GM19025 (cell line): Measurements from ENCODE around the gene ADCY10.
"Not testable (repeated sequence)": the region's sequence is repeated elsewhere in the genome, so short reads cannot be mapped to it uniquely, and the experiment has no call there.

Source experiments
- ATAC-seq: cut with Tn5 transposase; IDR thresholded peaks from one replicate; pipeline ENCODE4 v1.9.1; 2021; ENCODE audit warnings: mild to moderate bottlenecking, low read depth, moderate library complexity; ENCODE audit not compliant: unreplicated experiment

Gene ADCY10

DNA sequence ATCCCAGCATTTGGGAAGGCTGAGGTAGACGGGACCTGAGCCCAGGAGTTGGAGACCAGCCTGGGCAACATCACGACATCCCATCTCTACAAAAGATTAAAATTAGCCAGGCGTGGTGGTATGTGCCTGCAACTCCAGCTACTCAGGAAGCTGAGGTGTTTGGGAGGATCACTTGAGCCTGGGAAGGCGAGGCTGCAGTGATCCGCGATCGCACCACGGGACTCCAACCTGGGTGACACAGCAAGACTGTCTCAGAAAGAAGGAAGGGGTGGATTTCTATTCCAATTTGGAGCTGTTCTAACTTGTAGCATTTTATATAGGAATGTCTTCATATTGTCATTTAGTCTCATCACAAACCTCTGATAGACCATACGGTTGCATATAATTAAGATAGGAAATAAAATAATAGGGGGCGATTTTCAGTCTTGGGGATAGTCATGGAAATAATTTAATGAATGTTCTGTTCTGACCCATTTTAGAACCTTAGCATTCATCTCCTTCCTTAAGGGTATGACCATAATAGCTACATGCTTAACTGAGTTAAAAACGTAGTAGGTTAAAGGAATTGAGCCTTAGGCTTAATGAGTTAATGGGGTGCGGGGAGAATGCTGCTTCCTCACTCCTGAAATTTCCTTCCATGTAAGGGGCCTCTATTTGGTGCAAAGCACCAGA, 93.1 kb downstream of the ADCY10 start:
- ATAC-seq: no peak

DNA sequence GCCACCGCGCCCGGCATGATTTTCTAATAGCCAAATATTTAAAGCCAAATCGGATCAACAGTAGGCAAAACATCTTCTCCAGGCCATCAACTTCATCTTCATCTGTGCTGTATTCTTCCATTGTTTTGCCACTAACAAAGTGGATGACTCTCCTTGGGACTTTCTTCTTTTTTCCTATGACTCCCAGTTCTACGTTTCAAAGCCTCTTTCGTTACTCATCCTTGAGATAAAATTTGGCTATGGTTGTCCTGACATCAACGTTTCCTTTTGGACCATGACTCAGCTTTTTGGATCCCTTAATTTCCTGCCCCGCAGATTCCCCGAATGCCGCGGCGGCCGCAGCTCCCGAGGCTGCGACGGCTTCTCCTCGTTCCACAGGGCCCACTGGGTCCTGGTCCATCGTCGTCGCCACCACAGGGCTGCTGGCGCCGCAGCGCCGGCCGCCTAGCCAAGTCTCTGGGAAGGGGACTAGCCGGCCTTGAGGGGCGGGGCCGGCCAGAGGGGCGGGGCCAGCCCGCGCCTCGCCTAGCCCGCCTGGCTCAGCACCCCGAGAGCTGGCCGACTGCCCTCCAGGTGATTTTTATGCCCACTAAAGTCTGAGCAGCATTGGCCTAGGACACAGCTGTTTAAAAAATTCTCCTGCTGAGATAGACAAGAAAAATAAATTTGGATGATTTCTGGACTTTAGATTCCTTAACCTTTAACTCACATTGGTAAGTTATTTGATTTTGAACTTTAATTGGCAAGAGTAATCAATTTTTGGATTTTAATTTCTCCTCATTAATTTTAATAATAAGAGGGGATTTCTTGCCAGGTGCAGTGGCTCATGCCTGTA, 93.9 kb downstream of the ADCY10 start:
- ATAC-seq: peak; percentile 60

DNA sequence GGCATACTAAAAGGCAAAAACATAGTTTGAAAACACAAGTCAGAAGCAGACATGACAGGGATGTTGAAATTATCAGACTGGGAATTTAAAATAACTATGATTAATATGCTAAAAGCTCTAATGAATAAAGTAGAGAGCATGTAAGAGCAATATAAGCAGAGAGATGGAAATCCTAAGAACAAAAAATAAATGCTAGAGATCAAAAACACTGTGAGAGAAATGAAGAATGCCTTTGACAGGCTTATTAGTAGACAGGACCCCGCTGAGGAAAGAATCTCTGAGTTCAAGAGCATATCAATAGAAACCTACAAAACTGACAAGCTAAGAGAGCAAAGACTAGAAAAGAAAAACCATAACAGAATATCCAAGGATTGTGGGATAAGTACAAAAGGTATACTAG, 98.3 kb downstream of the ADCY10 start:
- ATAC-seq: no peak

DNA sequence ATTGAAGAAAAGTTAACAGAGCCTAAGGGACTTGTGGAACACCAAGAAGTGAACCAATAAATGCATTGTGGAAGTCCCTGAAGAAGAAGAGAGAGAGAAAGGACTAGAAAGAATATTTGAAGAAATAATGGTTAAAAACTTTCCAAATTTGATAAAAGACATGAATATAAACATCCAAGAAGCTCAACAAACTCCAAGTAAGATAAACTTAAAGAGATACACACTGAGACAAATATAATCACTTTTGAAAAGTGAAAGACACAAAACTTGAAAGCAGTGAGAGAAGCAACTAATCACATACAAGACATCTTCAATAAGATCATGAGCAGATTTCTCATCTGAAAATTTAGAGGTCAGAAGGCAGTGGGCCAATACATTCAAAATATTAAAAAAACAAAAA, 101.0 kb downstream of the ADCY10 start:
- no peak for ATAC-seq

DNA sequence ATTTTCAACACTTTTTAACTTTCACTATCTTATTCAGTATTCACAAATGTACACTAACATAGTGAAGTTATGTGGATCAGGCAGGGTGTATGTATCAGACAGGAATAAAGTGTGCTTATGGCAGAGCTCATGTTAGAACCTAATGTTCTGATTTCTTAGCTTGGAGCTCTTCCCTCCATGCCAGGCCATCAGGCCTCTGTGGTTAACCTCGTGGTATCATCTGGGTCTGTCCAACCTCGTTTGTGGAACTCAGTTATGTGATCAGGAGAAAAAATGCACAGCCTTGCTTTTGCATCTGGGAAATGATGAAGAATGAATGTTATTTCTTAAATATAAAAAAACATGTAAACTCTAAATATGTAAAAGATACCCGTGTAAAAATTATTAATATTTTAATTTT, 105.2 kb downstream of the ADCY10 start:
- no peak for ATAC-seq

DNA sequence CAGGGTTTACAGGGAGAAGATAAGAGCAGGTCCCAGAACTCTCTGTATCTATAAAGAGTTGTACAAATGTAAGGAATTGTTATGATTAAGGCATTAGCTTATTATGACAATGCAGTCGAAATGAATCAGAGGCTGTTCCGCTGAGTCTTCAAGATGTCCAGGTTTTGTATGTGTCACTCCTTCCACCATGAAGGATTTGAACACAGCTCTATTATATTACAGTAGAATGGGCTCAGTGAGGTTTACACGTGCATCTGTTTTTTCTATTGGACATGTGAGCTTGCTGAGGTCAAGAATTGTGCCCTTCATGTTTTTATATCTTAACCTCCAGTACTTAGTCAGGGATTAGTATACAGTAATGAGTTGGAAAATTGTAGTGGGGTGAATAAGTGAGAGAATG, 105.8 kb downstream of the ADCY10 start:
- ATAC-seq: no peak

DNA sequence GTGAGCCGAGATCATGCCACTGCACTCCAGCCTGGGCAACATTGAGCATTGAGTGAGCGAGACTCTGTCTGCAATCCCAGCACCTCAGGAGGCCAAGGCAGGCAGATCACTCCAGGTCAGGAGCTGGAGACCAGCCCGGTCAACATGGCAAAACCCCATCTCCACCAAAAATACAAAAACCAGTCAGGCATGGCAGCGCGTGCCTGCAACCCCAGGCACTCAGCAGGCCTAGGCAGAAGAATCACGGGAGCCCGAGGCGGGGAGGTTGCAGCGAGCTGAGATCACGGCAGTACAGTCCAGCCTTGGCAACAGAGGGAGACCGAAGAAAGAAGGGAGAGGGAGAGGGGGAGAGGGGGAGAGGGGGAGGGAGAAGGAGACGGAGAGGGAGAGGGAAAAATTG, 107.3 kb downstream of the ADCY10 start:
- ATAC-seq: not testable (repeated sequence)

DNA sequence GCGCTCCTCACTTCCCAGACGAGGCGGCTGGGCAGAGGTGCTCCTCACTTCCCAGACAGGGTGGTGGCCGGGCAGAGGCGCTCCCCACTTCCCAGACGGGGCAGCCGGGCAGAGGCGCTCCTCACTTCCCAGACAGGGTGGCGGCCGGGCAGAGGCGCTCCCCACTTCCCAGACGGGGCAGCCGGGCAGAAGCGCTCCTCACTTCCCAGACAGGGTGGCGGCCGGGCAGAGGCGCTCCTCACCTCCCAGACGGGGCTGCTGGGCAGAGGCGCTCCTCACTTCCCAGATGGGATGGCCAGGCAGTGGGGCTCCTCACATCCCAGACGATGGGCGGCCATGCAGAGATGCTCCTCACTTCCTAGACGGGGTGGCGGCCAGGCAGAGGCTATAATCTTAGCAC, 107.7 kb downstream of the ADCY10 start:
- ATAC-seq: not testable (repeated sequence)

DNA sequence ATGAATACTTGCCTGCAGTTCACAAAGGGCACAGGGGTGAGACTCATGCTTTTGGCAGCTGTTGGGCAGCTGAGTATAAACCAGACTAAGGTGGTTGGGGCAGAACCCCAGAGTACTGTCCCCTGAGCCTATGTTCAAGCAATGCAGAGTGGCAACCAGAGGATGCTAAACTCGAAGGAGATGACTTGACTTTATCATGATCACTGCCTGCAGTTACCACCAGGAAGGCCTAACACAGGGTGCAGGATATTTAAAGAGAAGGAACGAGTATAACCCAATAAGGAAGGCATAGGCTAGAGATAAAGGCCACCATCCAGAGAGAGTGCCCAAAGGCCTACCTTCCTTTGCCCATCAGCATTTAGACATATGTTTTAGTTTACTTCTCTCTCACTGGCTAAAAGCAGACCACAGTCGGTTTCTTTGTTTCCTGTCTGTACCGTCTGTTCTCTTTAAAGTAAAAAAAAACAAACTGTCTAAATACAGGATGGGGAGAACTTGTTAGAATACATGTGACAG, 108.8 kb downstream of the ADCY10 start:
- ATAC-seq: no peak

DNA sequence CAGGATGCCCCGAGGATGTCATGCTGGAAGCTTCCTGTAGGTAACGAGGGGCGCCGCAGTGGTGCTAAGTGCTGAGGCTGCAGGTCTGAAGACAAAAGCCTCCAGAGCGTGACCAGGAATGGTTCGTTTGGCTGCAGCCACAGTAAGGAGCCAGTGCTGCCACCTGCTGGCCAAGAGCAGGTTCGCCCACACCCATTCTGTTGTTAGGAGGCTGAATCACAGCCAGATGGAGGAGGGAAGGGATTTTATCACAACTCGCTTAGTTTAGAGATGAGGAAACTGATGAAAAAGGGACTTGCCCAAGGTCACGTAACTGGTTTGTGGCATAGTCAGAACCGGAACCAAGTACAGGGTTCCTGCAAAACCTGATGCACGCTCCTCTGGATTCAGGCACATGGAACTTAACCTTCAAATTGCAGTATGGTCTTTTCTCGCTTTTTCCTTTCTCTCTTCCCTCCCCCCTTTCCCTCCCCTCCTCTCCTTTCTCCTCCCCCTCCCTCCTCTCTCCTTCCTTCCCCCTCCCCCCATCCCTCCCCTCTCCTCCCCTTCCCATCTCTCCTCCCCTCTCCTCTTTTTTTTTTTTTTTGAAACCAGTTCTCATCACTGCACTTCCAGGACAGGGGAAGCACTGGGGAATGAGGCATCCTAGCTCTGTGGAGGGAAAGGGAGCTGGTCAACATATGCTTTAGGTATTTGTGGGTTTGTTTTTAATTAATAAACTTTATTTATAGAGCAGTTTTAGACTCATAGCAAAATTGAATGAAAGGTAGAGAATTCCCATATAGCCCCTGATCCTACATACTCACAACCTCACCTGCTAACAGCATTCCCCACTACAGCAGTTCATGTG, 110.4 kb downstream of the ADCY10 start:
- ATAC-seq: peak; percentile 94

DNA sequence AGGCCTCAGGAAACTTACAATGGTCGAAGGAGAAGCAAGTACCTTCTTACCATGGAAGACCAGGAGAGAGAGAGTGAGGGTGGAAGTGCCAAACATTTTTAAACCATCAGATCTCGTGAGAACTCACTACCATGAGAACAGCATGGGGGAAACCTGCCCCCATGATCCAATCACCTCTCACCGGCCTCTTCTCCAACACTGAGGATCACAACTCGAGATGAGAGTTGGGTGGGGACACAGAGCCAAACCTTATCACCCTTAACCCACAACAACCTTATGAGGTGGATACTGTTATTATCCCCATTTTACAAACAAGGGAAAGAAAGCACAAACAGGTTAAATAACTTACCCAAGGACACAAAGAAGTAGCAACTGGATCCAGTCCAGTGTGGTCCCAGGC, 111.7 kb downstream of the ADCY10 start:
- no peak for ATAC-seq

DNA sequence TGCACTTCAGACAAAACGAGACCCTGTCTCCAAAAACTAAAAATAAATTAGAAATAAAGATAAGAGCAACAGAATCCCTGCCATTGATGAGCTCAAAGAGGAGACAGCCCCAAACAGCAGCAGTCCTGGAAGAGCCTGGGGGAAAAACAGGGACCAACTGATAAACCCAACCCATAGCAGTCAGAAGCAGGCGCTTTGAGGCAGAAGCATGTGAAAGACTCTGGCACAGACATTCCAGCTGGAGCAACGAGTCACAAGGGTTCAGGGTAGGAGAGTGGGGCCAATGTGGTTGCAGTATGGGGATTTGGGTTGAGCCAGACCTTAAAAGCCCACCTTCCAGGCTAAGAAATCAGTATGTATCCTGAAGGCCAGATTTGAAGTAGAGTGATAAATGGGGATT, 113.7 kb downstream of the ADCY10 start:
- ATAC-seq: no peak

DNA sequence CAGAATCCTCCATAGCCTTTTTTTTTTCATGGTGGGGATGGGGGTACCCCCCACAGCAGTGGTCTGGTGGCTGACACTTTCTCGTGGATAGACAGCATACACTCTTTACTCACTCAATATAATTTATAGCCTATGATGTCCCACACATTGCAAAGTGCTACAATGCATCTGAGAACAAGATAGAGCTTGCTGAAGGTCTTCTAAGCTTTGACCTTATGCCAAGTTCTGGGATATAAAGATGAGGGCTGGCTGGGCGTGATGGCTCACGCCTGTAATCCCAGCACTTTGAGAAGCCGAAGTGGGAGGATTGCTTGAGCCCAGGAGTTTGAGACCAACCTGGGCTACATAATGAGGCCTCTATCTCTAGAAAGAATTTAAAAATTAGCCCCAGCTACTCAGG, 114.2 kb downstream of the ADCY10 start:
- ATAC-seq: no peak

DNA sequence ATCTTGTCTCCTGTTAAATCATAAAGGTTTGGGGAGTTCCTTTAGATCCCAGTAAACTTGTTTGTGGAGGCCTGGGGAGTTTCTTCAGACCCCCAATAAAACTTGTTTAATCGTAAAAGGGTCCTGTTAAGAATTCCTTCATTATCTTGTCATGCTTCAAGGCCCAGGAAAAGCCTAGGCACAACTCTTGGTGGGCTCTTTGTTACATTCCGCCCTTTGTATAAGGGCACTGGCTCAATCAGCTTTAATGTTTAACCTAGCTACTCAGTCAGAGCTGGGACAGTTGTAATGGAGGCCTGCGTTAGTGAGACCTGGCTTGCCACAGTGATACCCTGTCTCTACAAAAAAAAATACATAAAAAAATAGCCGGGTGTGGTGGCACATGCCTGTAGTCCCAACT, 115.0 kb downstream of the ADCY10 start:
- ATAC-seq: no peak

DNA sequence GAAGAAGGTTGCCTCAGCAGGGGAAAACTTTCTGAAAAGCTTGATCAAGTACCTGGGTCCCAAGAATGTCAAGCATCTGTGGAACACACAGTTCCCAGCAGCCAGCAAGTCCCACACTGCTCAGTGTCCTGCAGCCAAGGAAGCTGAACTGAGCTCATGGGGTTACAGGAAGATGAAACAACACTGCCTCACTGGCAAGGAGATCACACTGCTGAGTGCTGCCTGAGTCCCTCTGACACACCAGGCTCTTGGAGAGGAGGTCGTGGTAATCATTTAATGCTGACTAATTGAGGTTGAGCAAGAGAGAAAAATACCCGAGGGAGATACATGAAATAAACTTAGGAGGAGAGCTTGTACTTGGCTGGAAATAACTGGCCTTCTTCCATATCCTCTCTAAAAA, 116.9 kb downstream of the ADCY10 start:
- no peak for ATAC-seq

DNA sequence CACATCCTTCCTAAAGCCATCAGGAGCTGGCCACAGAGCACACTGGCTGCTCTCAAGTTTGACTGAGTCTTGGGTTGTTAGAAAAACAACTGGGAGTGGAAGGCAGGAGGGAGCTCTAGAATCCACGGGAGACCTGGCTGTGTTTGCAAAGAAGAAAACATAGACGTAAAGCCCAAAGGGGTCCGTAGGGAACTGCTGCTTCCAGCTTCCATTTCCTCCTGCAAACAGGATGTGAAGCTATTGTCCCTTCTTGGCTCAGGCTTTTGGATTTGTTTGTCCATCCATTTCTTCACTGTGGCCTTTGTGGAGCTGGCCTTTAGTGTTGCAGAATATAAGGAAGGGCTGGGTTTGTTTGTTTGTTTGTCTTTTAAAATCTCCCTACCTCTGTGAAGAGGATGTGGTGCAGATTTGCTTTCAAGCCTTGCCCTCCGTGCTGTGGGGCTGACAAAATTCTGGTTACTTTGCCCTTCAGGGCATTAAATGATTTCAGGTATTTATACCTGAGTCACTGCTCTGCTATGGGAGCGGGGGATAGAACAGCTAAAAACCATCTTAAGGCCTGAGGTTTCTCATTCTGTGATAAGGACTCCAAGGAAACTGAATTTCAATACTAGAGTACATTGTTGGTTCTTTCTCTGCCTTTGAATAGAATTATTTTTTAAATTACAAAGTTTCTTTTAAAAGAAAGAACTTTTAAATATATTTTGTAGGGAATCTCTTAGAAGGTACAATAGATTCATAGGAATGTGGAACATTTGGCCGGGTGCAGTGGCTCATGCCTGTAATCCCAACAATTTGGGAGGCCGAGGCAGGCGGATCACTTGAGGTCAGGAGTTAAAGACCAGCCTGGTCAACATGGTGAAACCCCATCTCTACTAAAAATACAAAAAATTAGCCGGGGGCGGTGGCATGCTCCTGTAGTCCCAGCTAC, 117.9 kb downstream of the ADCY10 start:
- no peak for ATAC-seq

DNA sequence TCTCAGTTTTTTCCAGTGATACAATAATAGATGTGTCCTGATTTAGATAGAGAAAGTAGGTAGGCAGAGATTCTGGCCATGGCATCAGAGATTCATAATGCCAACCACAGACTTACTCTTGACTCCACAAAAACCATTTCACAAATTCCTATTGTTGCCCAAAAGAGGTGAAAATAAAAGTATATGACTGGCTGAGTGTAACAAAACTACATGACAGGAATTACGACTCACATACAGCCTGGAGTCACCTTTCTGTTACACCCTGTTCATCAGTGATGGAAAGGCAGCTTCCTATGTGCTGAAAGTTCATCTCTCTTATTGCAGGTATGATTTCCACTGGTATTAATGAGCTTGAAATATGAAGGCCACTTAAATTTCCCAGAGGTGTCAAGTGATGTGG, 119.9 kb downstream of the ADCY10 start:
- no peak for ATAC-seq

DNA sequence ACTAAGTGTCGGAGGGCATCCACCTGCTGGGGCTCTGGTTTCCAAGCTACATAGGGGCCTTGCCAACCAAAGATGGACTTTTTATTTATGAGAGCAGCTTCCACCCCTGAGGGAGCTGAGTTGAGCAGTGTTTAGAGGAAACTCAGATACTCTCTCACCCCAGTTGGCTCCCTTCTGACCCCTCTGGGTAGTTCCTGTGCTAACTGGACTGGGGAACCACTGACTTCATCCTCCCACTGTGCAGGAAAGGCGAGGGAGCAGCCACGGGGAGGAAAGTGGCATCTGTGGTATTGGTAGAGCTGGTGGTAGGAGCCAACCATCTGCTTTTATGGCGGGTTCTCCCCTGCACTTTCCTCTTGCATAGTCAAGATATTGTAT, 121.8 kb downstream of the ADCY10 start:
- ATAC-seq: no peak

DNA sequence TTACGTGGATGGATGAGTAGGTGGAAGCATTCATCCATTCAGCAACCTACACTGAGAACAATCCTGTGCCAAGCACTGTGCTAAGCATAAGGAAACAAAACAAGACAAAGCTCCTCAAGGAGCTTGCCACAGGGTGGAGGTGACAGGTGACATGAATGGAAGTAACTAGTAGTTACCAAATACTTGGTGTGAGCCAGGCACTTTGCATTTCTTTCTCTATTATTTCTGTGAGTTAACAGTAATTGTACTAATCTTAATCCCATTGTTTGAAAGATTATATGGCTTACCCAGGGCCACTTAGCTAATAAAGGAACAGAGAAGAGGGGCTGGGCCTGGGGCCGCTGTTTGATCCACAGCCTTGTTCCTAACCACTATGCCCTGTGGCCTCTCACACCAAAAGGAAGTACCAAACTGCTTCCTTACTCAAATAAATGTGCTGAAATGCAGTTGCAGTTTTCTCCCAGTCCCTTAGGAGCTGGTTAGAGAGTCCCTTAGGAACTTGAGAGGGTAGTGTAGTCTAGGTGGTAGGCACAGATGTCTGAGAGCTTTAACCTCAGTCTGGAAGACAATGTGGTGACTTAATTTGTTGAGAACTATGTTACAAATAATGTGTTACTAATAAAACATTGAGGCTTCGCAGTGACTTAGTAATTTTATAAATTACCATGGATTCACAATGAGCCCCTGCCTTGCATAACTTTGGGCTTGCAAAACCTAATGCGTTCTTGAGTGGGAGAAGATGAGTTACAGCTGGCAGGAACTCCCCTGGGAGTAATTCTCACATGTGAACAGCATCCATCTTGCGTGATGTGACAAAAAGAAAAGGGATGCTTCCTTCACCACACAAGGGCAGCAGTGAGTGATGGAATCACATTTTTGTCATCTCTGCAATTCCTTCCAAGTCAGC, 122.4 kb downstream of the ADCY10 start:
- no peak for ATAC-seq
